ENCODE measurements around the gene CD164L2. TPM values are rescaled to one million over a fixed set of nuclear protein-coding genes. Genes with fewer than 3 reads are reported as not detected.

The CD164L2 gene
- polyA plus RNA-seq, 3 donors: not detected

DNA sequence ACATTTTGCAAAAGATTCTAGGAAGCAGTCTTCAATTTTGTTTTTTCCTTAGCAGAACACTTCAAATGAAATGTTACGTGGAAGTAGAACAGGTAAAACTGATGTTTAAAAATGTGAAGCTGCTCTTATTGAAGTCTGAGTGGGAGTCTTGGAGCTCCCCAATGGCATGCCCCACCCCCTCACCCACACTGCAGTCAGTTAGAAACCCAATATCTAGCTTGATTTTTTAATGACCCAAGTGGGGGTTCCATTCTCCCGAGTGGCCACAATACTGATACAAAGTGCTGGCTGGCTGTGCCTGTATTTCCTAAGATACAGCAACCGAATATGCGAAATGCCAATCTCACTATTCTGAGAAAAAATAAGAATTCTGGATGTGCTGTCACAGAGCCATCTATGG lies 40.6 kb upstream of the CD164L2 start:
- H3K27me3 ChIP-seq (ENCODE audit: control insufficient read depth in 2 of 2, insufficient read depth in 2 of 2, low read length in 2 of 2): no peaks in the 10 kb centered on the region
- Mint-ChIP-seq H3K4me1 (peaks cover 50% of the 10 kb centered on the region), H3K4me3 (no peak overlapping the region), H3K27ac (peak overlapping the region in 3 of 7 donors; percentile 2 to 56 (median 6)), H3K9me3 (no peaks in the 10 kb centered on the region), H3K27me3 (ENCODE audit: low read depth in 3 of 3) (no peaks in the 10 kb centered on the region), H3K36me3 (peaks cover 41 to 59% of the 10 kb centered on the region in 2 donors)
- DNase-seq: no peak
- no peak overlapping the region for H3K4me3 ChIP-seq (replicated peaks in 1 of 3; ENCODE audit: low read depth in 2 of 3, low read length in 3 of 3)
- peak overlapping the region in 1 of 2 donors; percentile 65 for H3K27ac ChIP-seq (ENCODE audit: low read depth in 1 of 2, low read length in 2 of 2)
- peaks cover 24 to 51% of the 10 kb centered on the region in 2 donors for H3K36me3 ChIP-seq (replicated peaks in 1 of 2; ENCODE audit: control insufficient read depth in 1 of 2, insufficient read depth in 2 of 2, low read length in 2 of 2)
- TF ChIP-seq, protein P1, sequence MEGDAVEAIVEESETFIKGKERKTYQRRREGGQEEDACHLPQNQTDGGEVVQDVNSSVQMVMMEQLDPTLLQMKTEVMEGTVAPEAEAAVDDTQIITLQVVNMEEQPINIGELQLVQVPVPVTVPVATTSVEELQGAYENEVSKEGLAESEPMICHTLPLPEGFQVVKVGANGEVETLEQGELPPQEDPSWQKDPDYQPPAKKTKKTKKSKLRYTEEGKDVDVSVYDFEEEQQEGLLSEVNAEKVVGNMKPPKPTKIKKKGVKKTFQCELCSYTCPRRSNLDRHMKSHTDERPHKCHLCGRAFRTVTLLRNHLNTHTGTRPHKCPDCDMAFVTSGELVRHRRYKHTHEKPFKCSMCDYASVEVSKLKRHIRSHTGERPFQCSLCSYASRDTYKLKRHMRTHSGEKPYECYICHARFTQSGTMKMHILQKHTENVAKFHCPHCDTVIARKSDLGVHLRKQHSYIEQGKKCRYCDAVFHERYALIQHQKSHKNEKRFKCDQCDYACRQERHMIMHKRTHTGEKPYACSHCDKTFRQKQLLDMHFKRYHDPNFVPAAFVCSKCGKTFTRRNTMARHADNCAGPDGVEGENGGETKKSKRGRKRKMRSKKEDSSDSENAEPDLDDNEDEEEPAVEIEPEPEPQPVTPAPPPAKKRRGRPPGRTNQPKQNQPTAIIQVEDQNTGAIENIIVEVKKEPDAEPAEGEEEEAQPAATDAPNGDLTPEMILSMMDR (IDR thresholded peaks at IDR 0.05): no peak
- H3K4me1 ChIP-seq (ENCODE audit: control insufficient read depth in 1 of 2, insufficient read depth in 2 of 2, low read length in 2 of 2): peaks cover 37 to 38% of the 10 kb centered on the region in 2 donors
- no peak overlapping the region for H2AFZ ChIP-seq (ENCODE audit: insufficient read depth, low read depth, low read length, poor library complexity, severe bottlenecking)
- peaks cover 87% of the 10 kb centered on the region for H4K20me1 ChIP-seq (ENCODE audit: insufficient read depth, low read length)
- no peak overlapping the region for H3K4me2 ChIP-seq (replicated peaks; ENCODE audit: extremely low read depth, low read length, poor library complexity, severe bottlenecking)
- no peak overlapping the region for H3K9ac ChIP-seq (ENCODE audit: insufficient read depth, low read length, poor library complexity, severe bottlenecking)
- WGBS (ENCODE audit: insufficient coverage): no CpG with 5 or more reads among the region's 4 CpGs
- H3K79me2 ChIP-seq (ENCODE audit: insufficient read depth, low read length): peaks cover 100% of the 10 kb centered on the region
- H3K9me3 ChIP-seq (replicated peaks in 1 of 2; ENCODE audit: control insufficient read depth in 1 of 2, insufficient read depth in 1 of 2, low read length in 2 of 2): no peaks in the 10 kb centered on the region
- intact Hi-C loops (cut with micrococcal nuclease): loop anchor here in 1 of 2 donors (10.0 kb wide), 1 partner anchor 51 kb away; no protein-coding TSS in a partner anchor

DNA sequence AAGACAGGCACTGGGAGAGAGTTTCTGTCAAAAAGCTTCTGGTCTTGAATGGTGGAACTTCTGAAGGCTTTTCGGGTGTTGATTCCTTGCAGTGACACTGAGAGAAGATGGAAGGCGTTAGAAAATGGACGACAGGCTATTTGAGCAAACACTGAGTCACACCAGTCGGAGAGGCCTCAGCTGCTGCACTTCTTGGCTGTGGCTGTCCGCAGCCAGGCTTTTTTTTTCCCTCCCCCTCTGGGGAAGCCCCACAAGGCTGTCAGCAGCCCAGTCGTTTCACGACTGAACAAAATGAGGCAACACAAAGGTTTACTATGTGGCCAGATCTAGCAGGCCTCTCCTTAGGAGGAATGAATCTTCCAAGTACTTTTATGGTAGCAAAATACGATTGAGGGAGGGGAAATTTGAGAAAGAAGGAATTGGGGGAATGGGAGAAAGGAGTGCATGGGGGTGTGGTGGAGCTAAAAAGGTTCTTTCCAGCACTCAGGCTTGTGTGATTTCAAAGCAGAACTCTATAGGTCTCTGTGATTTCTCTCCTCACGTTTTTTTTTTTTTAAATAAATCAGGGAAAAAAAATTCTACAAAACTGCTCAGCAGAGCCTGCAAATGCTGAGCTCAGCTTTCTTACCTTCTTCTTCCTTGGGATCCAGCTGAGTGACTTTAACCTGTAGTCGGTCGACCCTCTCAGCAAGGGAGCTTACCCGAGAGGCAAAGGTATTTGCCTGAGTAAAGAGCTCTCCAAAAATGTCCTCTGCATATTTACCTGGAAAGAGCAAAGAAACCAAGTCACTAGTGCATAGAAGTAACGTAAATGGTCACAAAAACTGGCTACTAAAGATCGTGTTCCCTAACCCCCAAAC lies 35.4 kb upstream of the CD164L2 start:
- Histone ChIP-seq H3K4me3 (replicated peaks in 1 of 3; ENCODE audit: low read depth in 2 of 3, low read length in 3 of 3) (no peak overlapping the region), H3K4me1 (ENCODE audit: control insufficient read depth in 1 of 2, insufficient read depth in 2 of 2, low read length in 2 of 2) (peaks cover 15 to 21% of the 10 kb centered on the region in 2 donors), H3K9ac (ENCODE audit: insufficient read depth, low read length, poor library complexity, severe bottlenecking) (no peak overlapping the region), H3K79me2 (ENCODE audit: insufficient read depth, low read length) (peaks cover 95% of the 10 kb centered on the region), H3K27ac (ENCODE audit: low read depth in 1 of 2, low read length in 2 of 2) (peak overlapping the region in 1 of 2 donors; percentile 42), H3K9me3 (replicated peaks in 1 of 2; ENCODE audit: control insufficient read depth in 1 of 2, insufficient read depth in 1 of 2, low read length in 2 of 2) (no peaks in the 10 kb centered on the region), H4K20me1 (ENCODE audit: insufficient read depth, low read length) (peaks cover 100% of the 10 kb centered on the region), H3K4me2 (replicated peaks; ENCODE audit: extremely low read depth, low read length, poor library complexity, severe bottlenecking) (no peak overlapping the region), H2AFZ (ENCODE audit: insufficient read depth, low read depth, low read length, poor library complexity, severe bottlenecking) (no peak overlapping the region), H3K36me3 (replicated peaks in 1 of 2; ENCODE audit: control insufficient read depth in 1 of 2, insufficient read depth in 2 of 2, low read length in 2 of 2) (peaks cover 55 to 69% of the 10 kb centered on the region in 2 donors), H3K27me3 (ENCODE audit: control insufficient read depth in 2 of 2, insufficient read depth in 2 of 2, low read length in 2 of 2) (no peaks in the 10 kb centered on the region)
- peaks cover 56 to 71% of the 10 kb centered on the region in 2 donors for H3K36me3 Mint-ChIP-seq
- DNase-seq: peak in 1 of 3 donors; percentile 29
- WGBS (ENCODE audit: insufficient coverage): 82% methylated on average over 9 of the region's 14 CpGs
- TF ChIP-seq, protein P1 (IDR thresholded peaks at IDR 0.05): no peak
- peak overlapping the region; percentile 26 to 85 (median 51) for H3K27ac Mint-ChIP-seq
- H3K27me3 Mint-ChIP-seq (ENCODE audit: low read depth in 3 of 3): no peaks in the 10 kb centered on the region
- intact Hi-C loops (cut with micrococcal nuclease): loop anchor here in 1 of 2 donors (5.0 to 10.0 kb wide), 2 partner anchors 186 to 244 kb away; partner anchors contain the start of gene AHDC1
- H3K4me3 Mint-ChIP-seq: no peak overlapping the region
- H3K9me3 Mint-ChIP-seq: no peaks in the 10 kb centered on the region
- H3K4me1 Mint-ChIP-seq: peaks cover 28% of the 10 kb centered on the region

All from CD14-positive monocyte (primary cell).